SK-N-SH (cell line): ENCODE results near the gene SLC38A6. TPM values are rescaled to one million over a fixed set of nuclear protein-coding genes. Genes with fewer than 3 reads are reported as not detected.
A peak's percentile ranks its signal among the peaks of the same experiment; 100 is the strongest.

ENCODE experiments used
- CTCF ChIA-PET: fragments of 300-600, 350-600 bp; formaldehyde crosslinking; extraction: SDS; loops from one replicate; lab custom pipeline; 2021; lab: Yijun Ruan, JAX
- POLR2A ChIA-PET: fragments of 350-600 bp; sonication (Branson Sonifier 250); formaldehyde crosslinking; extraction: SDS; loops from one replicate; lab custom pipeline; 2020; ENCODE audit warnings: antibody characterized with exemption, inconsistent platforms; lab: Yijun Ruan, JAX
- DNase-seq: peaks from one replicate; pipeline ENCODE4 v3.0.0; 2012
- H2AFZ ChIP-seq: fragments of 200-600 bp; sonication (generic); 2 replicates; pipeline ENCODE4 v1.8.1; 2016; ENCODE audit warnings: antibody characterized with exemption, mild to moderate bottlenecking, low read depth
- H3F3A ChIP-seq: fragments of 200-600 bp; sonication (generic); replicated peaks from 2 replicates; pipeline ENCODE3; 2016; ENCODE audit warnings: antibody characterized with exemption, mild to moderate bottlenecking; ENCODE audit not compliant: insufficient read depth
- H3K27ac ChIP-seq, 2 experiments: fragments of 200-500 bp in 1 of 2; fragments of 200-600 bp in 1 of 2; sonication (Bioruptor generic) in 1 of 2; sonication (generic), shearing (Covaris generic) in 1 of 2; 2 replicates each; pipeline versions ENCODE4 v1.5.1 to v1.6.1; 2014 to 2016; ENCODE audit warnings: low read depth in 2 of 2, inconsistent platforms in 1 of 2, low read length in 1 of 2, mild to moderate bottlenecking in 1 of 2, mixed read lengths in 1 of 2
- H3K27me3 ChIP-seq: fragments of 200-600 bp; sonication (generic), shearing (Covaris generic); 2 replicates; pipeline ENCODE4 v1.6.1; 2016; ENCODE audit warnings: mixed run types; ENCODE audit not compliant: insufficient read depth
- H3K36me3 ChIP-seq, 2 experiments: fragments of 200-500 bp in 1 of 2; fragments of 200-600 bp in 1 of 2; sonication (Bioruptor generic) in 1 of 2; sonication (generic) in 1 of 2; replicated peaks in 1 of 2; 2 replicates each; pipeline versions ENCODE3 to v1.5.1; 2014 to 2016; ENCODE audit warnings: low read length in 1 of 2, mild to moderate bottlenecking in 1 of 2; ENCODE audit not compliant: insufficient read depth in 2 of 2, control insufficient read depth in 1 of 2
- H3K4me1 ChIP-seq, 2 experiments: fragments of 200-500 bp in 1 of 2; fragments of 200-600 bp in 1 of 2; sonication (Bioruptor generic) in 1 of 2; sonication (generic), shearing (Covaris generic) in 1 of 2; 2 replicates each; pipeline versions ENCODE4 v1.5.1 to v1.6.1; 2014 to 2016; ENCODE audit warnings: low read depth in 1 of 2, low read length in 1 of 2, mixed run types in 1 of 2; ENCODE audit not compliant: insufficient read depth in 2 of 2, control insufficient read depth in 1 of 2
- H3K4me2 ChIP-seq: fragments of 200-600 bp; sonication (generic), shearing (Covaris generic); 2 replicates; pipeline ENCODE4 v1.6.1; 2017; ENCODE audit warnings: mixed run types
- H3K4me3 ChIP-seq, 2 experiments: fragments of 200-500 bp in 1 of 2; fragments of 200-600 bp in 1 of 2; sonication (Bioruptor generic) in 1 of 2; sonication (generic), shearing (Covaris generic) in 1 of 2; 2 replicates each; pipeline versions ENCODE4 v1.5.1 to v1.8.1; 2014 to 2016; ENCODE audit warnings: low read depth in 2 of 2, inconsistent platforms in 1 of 2, low read length in 1 of 2, mild to moderate bottlenecking in 1 of 2, mixed read lengths in 1 of 2, moderate library complexity in 1 of 2
- H3K79me2 ChIP-seq: fragments of 200-600 bp; sonication (generic); 2 replicates; pipeline ENCODE4 v1.8.1; 2017; ENCODE audit warnings: mild to moderate bottlenecking; ENCODE audit not compliant: insufficient read depth
- H3K9ac ChIP-seq: fragments of 200-600 bp; sonication (generic); 2 replicates; pipeline ENCODE4 v1.6.1; 2017; ENCODE audit warnings: mixed run types
- H3K9me2 ChIP-seq: fragments of 200-600 bp; sonication (generic); 2 replicates; pipeline ENCODE4 v1.6.1; 2017; ENCODE audit warnings: mixed run types
- H3K9me3 ChIP-seq: fragments of 200-600 bp; sonication (generic); 2 replicates; pipeline ENCODE4 v1.6.1; 2017; ENCODE audit warnings: mixed run types, mild to moderate bottlenecking, moderate library complexity
- H4K20me1 ChIP-seq: fragments of 200-600 bp; sonication (generic); 2 replicates; pipeline ENCODE4 v1.6.1; 2017; ENCODE audit warnings: mild to moderate bottlenecking, mixed run types; ENCODE audit not compliant: insufficient read depth
- CHD2 ChIP-seq: fragments of 150-350 bp; IDR thresholded peaks from 2 replicates; pipeline ENCODE4 v1.6.1; 2018; ENCODE audit warnings: low read length; ENCODE audit not compliant: partially characterized antibody
- EP300 ChIP-seq, 2 experiments: IDR thresholded peaks; 2 replicates each; pipeline versions ENCODE4 v1.4.0 to v1.6.1; 2012; ENCODE audit warnings: borderline replicate concordance in 1 of 2, low read depth in 1 of 2, low read length in 1 of 2
- FOXJ3 ChIP-seq: sonication (generic); formaldehyde crosslinking; IDR thresholded peaks from 2 replicates; pipeline ENCODE4 v1.5.1; 2020; ENCODE audit warnings: mild to moderate bottlenecking, missing genetic modification reagents
- FOXM1 ChIP-seq: IDR thresholded peaks from 2 replicates; pipeline ENCODE4 v1.4.0; 2012; ENCODE audit warnings: low read depth, mild to moderate bottlenecking
- GATA2 ChIP-seq: sonication (generic); formaldehyde crosslinking; IDR thresholded peaks from 2 replicates; pipeline ENCODE4 v1.5.0; 2020; ENCODE audit warnings: mild to moderate bottlenecking, missing genetic modification reagents
- MEF2A ChIP-seq: IDR thresholded peaks from 2 replicates; pipeline ENCODE4 v1.4.0; 2012; ENCODE audit warnings: low read depth, borderline replicate concordance
- NFIC ChIP-seq: IDR thresholded peaks from 2 replicates; pipeline ENCODE4 v1.4.0; 2012; ENCODE audit warnings: borderline replicate concordance
- NRF1 ChIP-seq: IDR thresholded peaks from 2 replicates; pipeline ENCODE4 v1.6.1; 2012; ENCODE audit warnings: low read depth, mild to moderate bottlenecking, low read length
- RCOR1 ChIP-seq: fragments of 150-350 bp; IDR thresholded peaks from 2 replicates; pipeline ENCODE4 v1.6.1; 2017; ENCODE audit warnings: antibody characterized with exemption, low read length
- SMC3 ChIP-seq: IDR thresholded peaks from 2 replicates; pipeline ENCODE4 v1.6.1; 2012; ENCODE audit warnings: low read depth, low read length, improper control_type of control experiment
- TAF1 ChIP-seq: IDR thresholded peaks from 2 replicates; pipeline ENCODE4 v1.6.1; 2012; ENCODE audit warnings: low read depth, mild to moderate bottlenecking, low read length, moderate library complexity, borderline replicate concordance
- TEAD4 ChIP-seq: IDR thresholded peaks from 2 replicates; pipeline ENCODE4 v1.4.0; 2012; ENCODE audit warnings: mild to moderate bottlenecking, borderline replicate concordance; ENCODE audit not compliant: insufficient read depth
- YY1 ChIP-seq: IDR thresholded peaks from 2 replicates; pipeline ENCODE4 v1.4.0; 2012; ENCODE audit warnings: low read depth, mild to moderate bottlenecking
- WGBS: methylation state at CpG from one replicate; pipeline ENCODE4 v1.1.6; 2017; ENCODE audit warnings: low lambda C conversion rate; 5-methylcytosine and 5-hydroxymethylcytosine counted together
- polyA plus RNA-seq, 3 experiments: library from polyadenylated mRNA; depleted of rRNA; stranded (reverse); fragments of >200 nt; gene quantifications; 2 replicates each; pipeline ENCODE4 v1.2.3, GENCODE V29; 2012
- TF ChIP-seq, protein P1 (sequence below): IDR thresholded peaks from 2 replicates; pipeline ENCODE4 v1.4.0; 2012; ENCODE audit warnings: low read depth
- TF ChIP-seq, protein P2 (sequence below): IDR thresholded peaks from 2 replicates; pipeline ENCODE4 v1.4.0; 2012; ENCODE audit warnings: low read depth, borderline replicate concordance
- TF ChIP-seq, protein P3 (sequence below): IDR thresholded peaks from 2 replicates; pipeline ENCODE4 v1.6.1; 2012; ENCODE audit warnings: mild to moderate bottlenecking, low read depth, low read length, moderate library complexity
- TF ChIP-seq, protein P4 (sequence below): fragments of 150-350 bp; IDR thresholded peaks from 2 replicates; pipeline ENCODE4 v1.6.1; 2016; ENCODE audit warnings: mild to moderate bottlenecking, low read depth, low read length
- TF ChIP-seq, protein P5 (sequence below): IDR thresholded peaks from 2 replicates; pipeline ENCODE4; 2012
- TF ChIP-seq, protein P6 (sequence below): IDR thresholded peaks from 2 replicates; pipeline ENCODE4 v1.4.0; 2012; ENCODE audit warnings: low read depth, borderline replicate concordance

Gene SLC38A6
- polyA plus RNA-seq (2012; rRNA removed), result 10.4 and 15.3 TPM in 2 replicates
- polyA plus RNA-seq (2012; cell fraction: cytosol; rRNA removed), result 13.0 and 14.4 TPM in 2 replicates
- 13.5 and 28.2 TPM in 2 replicates for polyA plus RNA-seq (2012; cell fraction: nucleus; rRNA removed)

DNA sequence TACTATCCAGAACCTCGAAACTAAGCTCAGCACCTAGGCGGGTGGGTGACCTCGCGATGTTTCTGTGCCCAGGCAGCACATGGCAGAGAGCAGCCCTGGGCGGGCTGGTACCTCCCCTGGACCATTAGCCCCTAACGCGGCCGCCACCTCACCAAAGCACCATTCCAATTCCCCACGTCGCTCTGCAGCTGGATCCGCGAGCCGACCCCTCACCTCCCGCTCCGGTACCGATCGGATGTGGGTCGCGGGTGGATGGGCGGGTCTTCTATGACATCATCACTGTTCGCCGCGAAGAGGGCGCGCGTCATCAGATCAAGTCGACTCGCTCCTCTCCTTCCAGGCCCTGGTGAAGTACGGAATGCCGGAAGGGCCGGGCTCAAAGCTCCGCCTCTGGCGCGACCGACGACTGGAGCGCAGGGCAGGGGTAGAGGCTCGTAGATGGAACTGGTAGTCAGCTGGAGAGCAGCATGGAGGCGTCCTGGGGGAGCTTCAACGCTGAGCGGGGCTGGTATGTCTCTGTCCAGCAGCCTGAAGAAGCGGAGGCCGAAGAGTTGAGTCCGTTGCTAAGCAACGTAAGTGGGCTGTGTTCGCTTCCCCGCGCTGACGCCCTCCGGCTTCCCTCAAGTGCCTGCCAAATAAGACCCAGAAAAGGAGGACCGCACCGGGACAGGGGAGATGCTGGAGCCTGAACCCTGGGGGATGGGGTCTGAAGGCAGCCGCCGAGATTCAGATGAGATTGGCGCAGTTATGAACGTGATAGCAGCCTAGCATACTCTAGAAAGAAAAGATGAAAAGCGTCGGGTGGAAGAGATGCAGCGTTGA, at the start of gene SLC38A6, which contains the start of gene TRMT5:
SLC38A6 (plus strand) TSS at position 435 of the 822 bp plus-strand sequence; CDS start at position 468, 33 bp downstream.
TRMT5 (minus strand) TSS at position 269 of the 822 bp plus-strand sequence; CDS start at position 163, 106 bp downstream.
- H3K4me3 ChIP-seq, result peak within 1 kb of the TSS; percentile 87 to 97
- H3K4me2 ChIP-seq, result peak within 1 kb of the TSS; percentile 87
- no peaks in the 10 kb centered on the region for H3K9me2 ChIP-seq
- H3K9me3 ChIP-seq, result no peaks in the 10 kb centered on the region
- no peaks in the 10 kb centered on the region for H4K20me1 ChIP-seq
- H3K27me3 ChIP-seq, result no peaks in the 10 kb centered on the region
- H3K4me1 ChIP-seq, result peaks cover 12 to 27% of the 10 kb centered on the region in 2 experiments; a peak in 3 of 4 replicates
- peak; percentile 90 for DNase-seq
- CTCF ChIA-PET, result interaction anchor here (0.8 to 2.6 kb wide), 5 partner anchors 13 to 299 kb away, joined by 3 to 9 read pairs (median 3); no protein-coding TSS in a partner anchor
- under 1% methylated on average over 25 of the region's 59 CpGs for WGBS
- peaks cover 75% of the 10 kb centered on the region for H3K79me2 ChIP-seq
- peak within 1 kb of the TSS; percentile 66 for H2AFZ ChIP-seq
- H3K36me3 ChIP-seq, result peaks cover 40 to 49% of the 10 kb centered on the region in 2 experiments
- H3F3A ChIP-seq, result peaks cover 5% of the 10 kb centered on the region
- peak within 1 kb of the TSS; percentile 85 for H3K9ac ChIP-seq
- peak within 1 kb of the TSS; percentile 86 to 88 for H3K27ac ChIP-seq
- POLR2A ChIA-PET, result interaction anchor here (0.8 kb wide), 1 partner anchor 12 kb away, joined by 3 read pairs; no protein-coding TSS in a partner anchor
- TF ChIP-seq RCOR1, result no peak
- TF ChIP-seq, protein P1, sequence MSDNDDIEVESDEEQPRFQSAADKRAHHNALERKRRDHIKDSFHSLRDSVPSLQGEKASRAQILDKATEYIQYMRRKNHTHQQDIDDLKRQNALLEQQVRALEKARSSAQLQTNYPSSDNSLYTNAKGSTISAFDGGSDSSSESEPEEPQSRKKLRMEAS, result peak; percentile 84
- TF ChIP-seq, protein P2, sequence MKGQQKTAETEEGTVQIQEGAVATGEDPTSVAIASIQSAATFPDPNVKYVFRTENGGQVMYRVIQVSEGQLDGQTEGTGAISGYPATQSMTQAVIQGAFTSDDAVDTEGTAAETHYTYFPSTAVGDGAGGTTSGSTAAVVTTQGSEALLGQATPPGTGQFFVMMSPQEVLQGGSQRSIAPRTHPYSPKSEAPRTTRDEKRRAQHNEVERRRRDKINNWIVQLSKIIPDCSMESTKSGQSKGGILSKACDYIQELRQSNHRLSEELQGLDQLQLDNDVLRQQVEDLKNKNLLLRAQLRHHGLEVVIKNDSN, result no peak
- 0 out of 2 replicates have a peak, but pooled peaks have one; percentile 14 for TF ChIP-seq FOXJ3 (CRISPR knock-in tag)
- TF ChIP-seq TAF1, result peak; percentile 70; the same call in 1 of the 2 replicates
- TF ChIP-seq NFIC, result no peak; the same call in 1 of the 2 replicates
- TF ChIP-seq, protein P3, sequence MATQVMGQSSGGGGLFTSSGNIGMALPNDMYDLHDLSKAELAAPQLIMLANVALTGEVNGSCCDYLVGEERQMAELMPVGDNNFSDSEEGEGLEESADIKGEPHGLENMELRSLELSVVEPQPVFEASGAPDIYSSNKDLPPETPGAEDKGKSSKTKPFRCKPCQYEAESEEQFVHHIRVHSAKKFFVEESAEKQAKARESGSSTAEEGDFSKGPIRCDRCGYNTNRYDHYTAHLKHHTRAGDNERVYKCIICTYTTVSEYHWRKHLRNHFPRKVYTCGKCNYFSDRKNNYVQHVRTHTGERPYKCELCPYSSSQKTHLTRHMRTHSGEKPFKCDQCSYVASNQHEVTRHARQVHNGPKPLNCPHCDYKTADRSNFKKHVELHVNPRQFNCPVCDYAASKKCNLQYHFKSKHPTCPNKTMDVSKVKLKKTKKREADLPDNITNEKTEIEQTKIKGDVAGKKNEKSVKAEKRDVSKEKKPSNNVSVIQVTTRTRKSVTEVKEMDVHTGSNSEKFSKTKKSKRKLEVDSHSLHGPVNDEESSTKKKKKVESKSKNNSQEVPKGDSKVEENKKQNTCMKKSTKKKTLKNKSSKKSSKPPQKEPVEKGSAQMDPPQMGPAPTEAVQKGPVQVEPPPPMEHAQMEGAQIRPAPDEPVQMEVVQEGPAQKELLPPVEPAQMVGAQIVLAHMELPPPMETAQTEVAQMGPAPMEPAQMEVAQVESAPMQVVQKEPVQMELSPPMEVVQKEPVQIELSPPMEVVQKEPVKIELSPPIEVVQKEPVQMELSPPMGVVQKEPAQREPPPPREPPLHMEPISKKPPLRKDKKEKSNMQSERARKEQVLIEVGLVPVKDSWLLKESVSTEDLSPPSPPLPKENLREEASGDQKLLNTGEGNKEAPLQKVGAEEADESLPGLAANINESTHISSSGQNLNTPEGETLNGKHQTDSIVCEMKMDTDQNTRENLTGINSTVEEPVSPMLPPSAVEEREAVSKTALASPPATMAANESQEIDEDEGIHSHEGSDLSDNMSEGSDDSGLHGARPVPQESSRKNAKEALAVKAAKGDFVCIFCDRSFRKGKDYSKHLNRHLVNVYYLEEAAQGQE, result peak; percentile 85
- TF ChIP-seq EP300 (IDR thresholded peaks at IDR 0.05; ENCODE audit: borderline replicate concordance in 1 of 2, low read depth in 1 of 2, low read length in 1 of 2), result no peak
- no peak for TF ChIP-seq NRF1
- TF ChIP-seq MEF2A, result no peak
- TF ChIP-seq FOXM1, result no peak
- TF ChIP-seq GATA2 (CRISPR knock-in tag), result no peak
- TF ChIP-seq, protein P4, sequence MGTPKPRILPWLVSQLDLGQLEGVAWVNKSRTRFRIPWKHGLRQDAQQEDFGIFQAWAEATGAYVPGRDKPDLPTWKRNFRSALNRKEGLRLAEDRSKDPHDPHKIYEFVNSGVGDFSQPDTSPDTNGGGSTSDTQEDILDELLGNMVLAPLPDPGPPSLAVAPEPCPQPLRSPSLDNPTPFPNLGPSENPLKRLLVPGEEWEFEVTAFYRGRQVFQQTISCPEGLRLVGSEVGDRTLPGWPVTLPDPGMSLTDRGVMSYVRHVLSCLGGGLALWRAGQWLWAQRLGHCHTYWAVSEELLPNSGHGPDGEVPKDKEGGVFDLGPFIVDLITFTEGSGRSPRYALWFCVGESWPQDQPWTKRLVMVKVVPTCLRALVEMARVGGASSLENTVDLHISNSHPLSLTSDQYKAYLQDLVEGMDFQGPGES, result no peak
- peak; percentile 94 for TF ChIP-seq CHD2
- TF ChIP-seq, protein P5, sequence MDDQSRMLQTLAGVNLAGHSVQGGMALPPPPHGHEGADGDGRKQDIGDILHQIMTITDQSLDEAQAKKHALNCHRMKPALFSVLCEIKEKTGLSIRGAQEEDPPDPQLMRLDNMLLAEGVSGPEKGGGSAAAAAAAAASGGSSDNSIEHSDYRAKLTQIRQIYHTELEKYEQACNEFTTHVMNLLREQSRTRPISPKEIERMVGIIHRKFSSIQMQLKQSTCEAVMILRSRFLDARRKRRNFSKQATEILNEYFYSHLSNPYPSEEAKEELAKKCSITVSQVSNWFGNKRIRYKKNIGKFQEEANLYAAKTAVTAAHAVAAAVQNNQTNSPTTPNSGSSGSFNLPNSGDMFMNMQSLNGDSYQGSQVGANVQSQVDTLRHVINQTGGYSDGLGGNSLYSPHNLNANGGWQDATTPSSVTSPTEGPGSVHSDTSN, result no peak
- 0 out of 2 replicates have a peak, but pooled peaks have one; percentile 10 for TF ChIP-seq SMC3
- TF ChIP-seq YY1, result peak; percentile 58; the same call in 1 of the 2 replicates
- TF ChIP-seq TEAD4, result no peak
- TF ChIP-seq, protein P6, sequence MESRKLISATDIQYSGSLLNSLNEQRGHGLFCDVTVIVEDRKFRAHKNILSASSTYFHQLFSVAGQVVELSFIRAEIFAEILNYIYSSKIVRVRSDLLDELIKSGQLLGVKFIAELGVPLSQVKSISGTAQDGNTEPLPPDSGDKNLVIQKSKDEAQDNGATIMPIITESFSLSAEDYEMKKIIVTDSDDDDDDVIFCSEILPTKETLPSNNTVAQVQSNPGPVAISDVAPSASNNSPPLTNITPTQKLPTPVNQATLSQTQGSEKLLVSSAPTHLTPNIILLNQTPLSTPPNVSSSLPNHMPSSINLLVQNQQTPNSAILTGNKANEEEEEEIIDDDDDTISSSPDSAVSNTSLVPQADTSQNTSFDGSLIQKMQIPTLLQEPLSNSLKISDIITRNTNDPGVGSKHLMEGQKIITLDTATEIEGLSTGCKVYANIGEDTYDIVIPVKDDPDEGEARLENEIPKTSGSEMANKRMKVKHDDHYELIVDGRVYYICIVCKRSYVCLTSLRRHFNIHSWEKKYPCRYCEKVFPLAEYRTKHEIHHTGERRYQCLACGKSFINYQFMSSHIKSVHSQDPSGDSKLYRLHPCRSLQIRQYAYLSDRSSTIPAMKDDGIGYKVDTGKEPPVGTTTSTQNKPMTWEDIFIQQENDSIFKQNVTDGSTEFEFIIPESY, result peak; percentile 90
